ENCODE measurements around the gene GHR.

GRCh38 chr5:42467981-42468524, 44.8 kb downstream of the GHR start:
- no peak for TF ChIP-seq CTCF (IDR thresholded peaks at IDR 0.05 in 4 of 5, conservative IDR thresholded peaks at IDR 0.05 in 1 of 5)
- no peak for TF ChIP-seq POLR2A (IDR thresholded peaks at IDR 0.05)
